AG04450 (cell line): ENCODE results near the gene MMAB. TPM values are rescaled to one million over a fixed set of nuclear protein-coding genes. Genes with fewer than 3 reads are reported as not detected.

ENCODE experiments used
- CTCF ChIA-PET: fragments of 300-600, 350-600 bp; formaldehyde crosslinking; extraction: SDS; loops from one replicate; lab custom pipeline; 2022; ENCODE audit warnings: antibody characterized with exemption, inconsistent platforms; lab: Charles Lee
- POLR2A ChIA-PET: fragments of 350-600 bp; formaldehyde crosslinking; extraction: SDS; loops from one replicate; lab custom pipeline; 2021; ENCODE audit warnings: antibody characterized with exemption, inconsistent platforms; lab: Yijun Ruan, JAX
- DNase-seq: peaks from one replicate; pipeline ENCODE4 v3.0.0-alpha.2; 2011; ENCODE audit warnings: low read depth, low spot score
- H3K27ac ChIP-seq: one replicate; pipeline ENCODE4 v1.5.1; 2012; ENCODE audit warnings: low read depth, low read length, control low read depth
- H3K27me3 ChIP-seq: one replicate; pipeline ENCODE4 v1.6.0; 2012; ENCODE audit warnings: low read length; ENCODE audit not compliant: control insufficient read depth, insufficient read depth
- H3K4me3 ChIP-seq: 2 replicates; pipeline ENCODE4 v1.5.1; 2011; ENCODE audit warnings: mild to moderate bottlenecking, low read depth, low read length, control low read depth
- H3K9me3 ChIP-seq: 2 replicates; pipeline ENCODE4 v1.5.1; 2012; ENCODE audit warnings: low read length; ENCODE audit not compliant: control insufficient read depth, insufficient read depth
- polyA plus RNA-seq: library from polyadenylated mRNA; depleted of rRNA; stranded (reverse); fragments of >200 nt; gene quantifications from 2 replicates; pipeline ENCODE4 v1.2.3, GENCODE V29; 2011
- TF ChIP-seq, protein P1 (sequence below): IDR thresholded peaks from 2 replicates; pipeline ENCODE4 v1.5.1; 2011; ENCODE audit warnings: low read depth, low read length, control low read depth, inconsistent platforms

The MMAB gene
- polyA plus RNA-seq, 1 experiment, result 13.0 TPM

DNA sequence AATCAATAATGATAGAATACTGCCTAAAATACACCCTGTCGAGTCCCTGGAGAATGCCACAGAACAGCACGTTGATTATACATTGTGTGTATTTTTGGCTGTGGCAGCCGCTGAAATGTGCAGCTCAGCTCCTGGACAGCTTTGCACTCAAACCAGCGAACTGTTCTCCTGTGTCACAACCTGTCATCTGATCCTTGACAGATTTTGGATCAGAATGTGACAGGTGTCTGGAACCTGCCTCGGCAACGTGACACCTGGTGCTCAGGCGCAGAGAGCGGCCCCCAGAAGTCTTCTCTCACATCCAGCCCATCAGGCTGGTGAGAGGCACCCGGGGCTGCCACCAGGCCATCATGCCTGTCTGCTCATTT is 19.6 kb upstream of the MMAB start:
- POLR2A ChIA-PET, result interaction anchor here (0.7 kb wide), 1 partner anchor 122 kb away, joined by 3 read pairs; no protein-coding TSS in a partner anchor
- no peak overlapping the region for H3K27ac ChIP-seq
- H3K4me3 ChIP-seq, result no peak overlapping the region
- TF ChIP-seq, protein P1, sequence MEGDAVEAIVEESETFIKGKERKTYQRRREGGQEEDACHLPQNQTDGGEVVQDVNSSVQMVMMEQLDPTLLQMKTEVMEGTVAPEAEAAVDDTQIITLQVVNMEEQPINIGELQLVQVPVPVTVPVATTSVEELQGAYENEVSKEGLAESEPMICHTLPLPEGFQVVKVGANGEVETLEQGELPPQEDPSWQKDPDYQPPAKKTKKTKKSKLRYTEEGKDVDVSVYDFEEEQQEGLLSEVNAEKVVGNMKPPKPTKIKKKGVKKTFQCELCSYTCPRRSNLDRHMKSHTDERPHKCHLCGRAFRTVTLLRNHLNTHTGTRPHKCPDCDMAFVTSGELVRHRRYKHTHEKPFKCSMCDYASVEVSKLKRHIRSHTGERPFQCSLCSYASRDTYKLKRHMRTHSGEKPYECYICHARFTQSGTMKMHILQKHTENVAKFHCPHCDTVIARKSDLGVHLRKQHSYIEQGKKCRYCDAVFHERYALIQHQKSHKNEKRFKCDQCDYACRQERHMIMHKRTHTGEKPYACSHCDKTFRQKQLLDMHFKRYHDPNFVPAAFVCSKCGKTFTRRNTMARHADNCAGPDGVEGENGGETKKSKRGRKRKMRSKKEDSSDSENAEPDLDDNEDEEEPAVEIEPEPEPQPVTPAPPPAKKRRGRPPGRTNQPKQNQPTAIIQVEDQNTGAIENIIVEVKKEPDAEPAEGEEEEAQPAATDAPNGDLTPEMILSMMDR, result no peak
- no peaks in the 10 kb centered on the region for H3K9me3 ChIP-seq
- CTCF ChIA-PET, result interaction anchor here (1.0 to 1.9 kb wide), 2 partner anchors 13 to 182 kb away, joined by 3 to 6 read pairs; no protein-coding TSS in a partner anchor
- H3K27me3 ChIP-seq, result no peaks in the 10 kb centered on the region
- no peak for DNase-seq

DNA sequence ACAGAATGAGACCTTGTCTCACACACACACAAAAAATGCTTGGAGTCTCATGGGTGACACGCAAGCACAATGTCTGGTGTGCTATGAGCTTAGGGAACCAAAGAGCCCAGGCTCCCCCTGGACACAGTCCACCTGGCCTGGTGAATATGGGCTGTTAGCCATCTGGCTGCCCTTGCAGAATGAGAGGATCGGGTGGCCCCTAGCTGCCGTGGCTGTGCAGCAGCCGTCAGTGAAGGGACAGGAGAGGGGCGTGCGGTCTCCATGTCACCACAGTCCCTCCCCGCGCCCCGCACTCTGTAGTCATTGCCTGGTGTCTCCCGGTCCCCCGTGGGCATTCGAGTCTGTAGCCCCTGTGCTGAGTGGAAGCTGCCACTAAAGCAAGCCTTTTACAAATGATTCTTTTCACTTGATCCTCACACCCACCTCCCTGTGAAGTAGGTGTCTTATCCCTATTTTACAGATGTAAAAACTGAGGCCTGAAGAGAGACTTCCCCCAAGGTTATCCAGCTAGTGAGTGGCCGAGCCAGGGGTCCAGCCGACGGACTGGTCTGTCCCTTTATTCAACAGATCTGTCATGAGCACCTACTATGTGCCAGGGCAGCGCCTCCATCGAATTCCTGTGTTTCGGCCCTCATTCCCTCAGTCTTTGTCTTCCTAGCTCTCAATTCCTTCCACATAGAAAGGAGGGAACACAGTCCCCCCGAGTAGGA is 19.0 kb upstream of the MMAB start:
- H3K27me3 ChIP-seq, result no peaks in the 10 kb centered on the region
- ChIA-PET POLR2A (no interaction called here), CTCF (interaction anchor here (1.0 to 1.9 kb wide), 2 partner anchors 14 to 182 kb away, joined by 3 to 6 read pairs; no protein-coding TSS in a partner anchor)
- DNase-seq, result no peak
- TF ChIP-seq, protein P1, result no peak
- H3K9me3 ChIP-seq, result no peaks in the 10 kb centered on the region
- no peak overlapping the region for H3K4me3 ChIP-seq
- H3K27ac ChIP-seq, result no peak overlapping the region

DNA sequence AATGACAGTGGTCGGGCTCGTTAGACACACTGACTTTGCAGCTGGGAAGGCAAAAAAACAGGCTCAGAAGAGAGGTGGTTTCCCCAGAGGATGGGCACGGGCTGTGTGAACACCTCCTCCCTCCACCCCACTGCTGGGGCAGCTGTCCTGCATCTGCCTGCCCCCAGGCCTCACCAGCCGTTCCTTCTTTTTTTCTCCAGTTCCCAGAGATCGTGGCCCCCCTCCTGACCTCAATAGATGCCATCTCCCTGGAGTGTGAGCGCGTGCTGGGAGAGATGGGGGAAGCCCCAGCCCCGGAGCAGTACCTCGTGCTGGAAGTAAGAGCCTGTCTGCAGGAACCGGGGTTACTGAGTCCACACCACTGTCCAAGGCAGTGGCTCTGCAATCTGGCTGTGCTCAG is 17.7 kb upstream of the MMAB start:
- H3K9me3 ChIP-seq, result no peaks in the 10 kb centered on the region
- ChIA-PET POLR2A (no interaction called here), CTCF (no interaction called here)
- TF ChIP-seq, protein P1, result no peak
- no peak overlapping the region for H3K4me3 ChIP-seq
- H3K27me3 ChIP-seq, result no peaks in the 10 kb centered on the region
- no peak for DNase-seq
- H3K27ac ChIP-seq, result no peak overlapping the region

DNA sequence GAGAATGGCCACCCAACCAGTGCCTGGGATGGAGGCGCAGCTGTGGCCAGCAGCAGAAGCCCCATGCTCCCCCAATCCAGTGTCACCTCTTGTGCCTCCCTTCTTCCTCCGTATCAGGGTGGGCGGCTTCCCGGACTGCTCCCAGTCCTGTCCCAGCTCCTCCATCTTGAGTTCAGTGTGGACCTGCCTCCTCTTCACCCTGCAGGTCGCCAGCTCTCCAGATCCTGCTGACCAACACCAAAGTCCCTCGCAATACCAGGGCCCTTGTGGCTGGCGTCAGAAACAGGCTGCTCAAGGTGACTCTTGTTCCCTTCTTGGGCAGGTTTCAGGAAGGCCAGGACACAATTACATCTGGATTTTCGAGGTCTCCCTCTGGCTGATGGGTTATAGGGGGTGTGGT is 17.3 kb upstream of the MMAB start:
- Histone ChIP-seq H3K9me3 (no peaks in the 10 kb centered on the region), H3K27ac (no peak overlapping the region), H3K27me3 (no peaks in the 10 kb centered on the region), H3K4me3 (no peak overlapping the region)
- TF ChIP-seq, protein P1, result no peak
- ChIA-PET CTCF (no interaction called here), POLR2A (no interaction called here)
- DNase-seq, result no peak

DNA sequence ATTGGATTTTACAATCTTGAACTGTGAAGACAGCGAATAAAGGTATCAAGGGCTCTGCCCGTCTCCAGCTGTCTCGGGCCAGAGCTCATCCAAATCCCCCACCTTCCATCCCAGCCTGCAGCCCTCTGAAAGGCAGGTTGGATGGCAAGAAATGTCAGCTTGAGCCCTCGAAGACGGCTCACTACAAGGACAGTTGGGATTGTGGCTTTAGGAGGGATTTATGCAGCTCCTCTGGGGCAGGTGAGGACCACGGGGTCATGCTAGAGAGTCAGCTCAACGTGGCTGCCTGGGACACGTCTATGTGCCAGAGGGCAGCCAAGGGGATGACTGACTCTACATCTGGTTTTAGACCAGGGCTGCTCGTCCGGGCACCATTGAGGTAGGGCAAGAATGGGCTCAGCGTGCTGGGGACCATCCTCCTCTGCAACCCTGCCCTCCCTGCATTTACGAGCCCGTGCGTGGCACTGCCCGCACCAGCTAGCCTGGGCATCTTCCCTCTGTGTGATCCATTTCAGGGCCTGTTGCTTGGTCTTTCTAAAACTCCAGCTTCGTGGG is 16.5 kb upstream of the MMAB start:
- ChIA-PET CTCF (interaction anchor here (1.3 kb wide), 1 partner anchor 8 kb away, joined by 7 read pairs; no protein-coding TSS in a partner anchor), POLR2A (no interaction called here)
- TF ChIP-seq, protein P1, result no peak
- no peaks in the 10 kb centered on the region for H3K9me3 ChIP-seq
- DNase-seq, result no peak
- H3K27me3 ChIP-seq, result no peaks in the 10 kb centered on the region
- H3K4me3 ChIP-seq, result no peak overlapping the region
- H3K27ac ChIP-seq, result no peak overlapping the region
